ENCODE data around the gene TOPBP1. TPM values are rescaled to one million over a fixed set of nuclear protein-coding genes. Genes with fewer than 3 reads are reported as not detected.

The TOPBP1 gene
- total and polyA plus RNA-seq, 2 experiments from 2014 or later: 15.8 to 42.2 TPM

- TF ChIP-seq ZNF462 (CRISPR knock-in tag; IDR thresholded peaks at IDR 0.05) (no peak), EZH2phosphoT487 (IDR thresholded peaks at IDR 0.05; ENCODE audit: unreplicated experiment) (no peak), ETS1 (IDR thresholded peaks at IDR 0.05) (no peak), CTCF (conservative IDR thresholded peaks at IDR 0.05; ENCODE audit: low read depth in 2 of 2) (no peak), ZNF331 (CRISPR knock-in tag; IDR thresholded peaks at IDR 0.05; ENCODE audit: low read depth) (no peak)
These were observed 93.3 kb downstream of the TOPBP1 start (continued) for GRCh38 chr3:133568294-133569014.
